ENCODE data around the gene BARX1.

BARX1 gene

GRCh38 chr9:93911801-93912554, 43.2 kb downstream of the BARX1 start:
- no peak for TF ChIP-seq CTCF (IDR thresholded peaks at IDR 0.05; ENCODE audit: low read depth, low read length)

GRCh38 chr9:93911136-93911745, 43.9 kb downstream of the BARX1 start:
- no peak for DNase-seq
- Histone ChIP-seq H3K4me3 (ENCODE audit: low read depth, low read length) (no peak overlapping the region), H3K9me3 (ENCODE audit: severe bottlenecking) (no peaks in the 10 kb centered on the region), H3K36me3 (no peaks in the 10 kb centered on the region), H3K27ac (no peak overlapping the region), H3K27me3 (ENCODE audit: insufficient read depth, low read depth, severe bottlenecking) (no peaks in the 10 kb centered on the region)
- TF ChIP-seq CTCF (IDR thresholded peaks at IDR 0.05; ENCODE audit: low read depth, low read length) = no peak

More at GRCh38 chr9:93911801-93912554, 43.2 kb downstream of the BARX1 start:
- H3K27me3 ChIP-seq (ENCODE audit: insufficient read depth, low read depth, severe bottlenecking) = no peaks in the 10 kb centered on the region
- DNase-seq = no peak
- no peak overlapping the region for H3K4me3 ChIP-seq (ENCODE audit: low read depth, low read length)
- no peak overlapping the region for H3K27ac ChIP-seq
- no peaks in the 10 kb centered on the region for H3K36me3 ChIP-seq
- H3K9me3 ChIP-seq (ENCODE audit: severe bottlenecking) = no peaks in the 10 kb centered on the region

GRCh38 chr9:93910598-93910997, 44.6 kb downstream of the BARX1 start:
- no peaks in the 10 kb centered on the region for H3K36me3 ChIP-seq
- no peaks in the 10 kb centered on the region for H3K27me3 ChIP-seq (ENCODE audit: insufficient read depth, low read depth, severe bottlenecking)
- no peak overlapping the region for H3K27ac ChIP-seq
- peak; percentile 57 for TF ChIP-seq CTCF (IDR thresholded peaks at IDR 0.05; ENCODE audit: low read depth, low read length)
- DNase-seq = no peak
- no peak overlapping the region for H3K4me3 ChIP-seq (ENCODE audit: low read depth, low read length)
- no peaks in the 10 kb centered on the region for H3K9me3 ChIP-seq (ENCODE audit: severe bottlenecking)

- Histone ChIP-seq H3K27ac (no peak overlapping the region), H3K36me3 (no peaks in the 10 kb centered on the region), H3K9me3 (ENCODE audit: severe bottlenecking) (no peaks in the 10 kb centered on the region), H3K4me3 (ENCODE audit: low read depth, low read length) (no peak overlapping the region), H3K27me3 (ENCODE audit: insufficient read depth, low read depth, severe bottlenecking) (no peaks in the 10 kb centered on the region)
- DNase-seq = no peak
- no peak for TF ChIP-seq CTCF (IDR thresholded peaks at IDR 0.05; ENCODE audit: low read depth, low read length)
Measured at GRCh38 chr9:93910196-93910595, 45.0 kb downstream of the BARX1 start.

GRCh38 chr9:93909242-93909616, 45.9 kb downstream of the BARX1 start:
- H3K36me3 ChIP-seq = no peaks in the 10 kb centered on the region
- TF ChIP-seq CTCF (IDR thresholded peaks at IDR 0.05; ENCODE audit: low read depth, low read length) = no peak
- no peaks in the 10 kb centered on the region for H3K9me3 ChIP-seq (ENCODE audit: severe bottlenecking)
- no peak overlapping the region for H3K4me3 ChIP-seq (ENCODE audit: low read depth, low read length)
- no peak overlapping the region for H3K27ac ChIP-seq
- no peak for DNase-seq
- no peaks in the 10 kb centered on the region for H3K27me3 ChIP-seq (ENCODE audit: insufficient read depth, low read depth, severe bottlenecking)

Data from WERI-Rb-1 (cell line).